ENCODE measurements around the gene LEPROT. TPM values are rescaled to one million over a fixed set of nuclear protein-coding genes. Genes with fewer than 3 reads are reported as not detected.

LEPROT gene
- total and polyA plus RNA-seq, 4 donors: 23.6 to 43.4 (median 36.3) TPM

GRCh38 chr1:65434255-65434654 lies 13.8 kb downstream of the LEPROT start:
- H3K9ac ChIP-seq (ENCODE audit: low read depth in 1 of 2, low read length in 2 of 2): no peak overlapping the region
- no peaks in the 10 kb centered on the region for H3K9me3 ChIP-seq (ENCODE audit: control insufficient read depth in 4 of 4, low read length in 3 of 4)
- TF ChIP-seq YY1 (IDR thresholded peaks at IDR 0.05) (no peak), HNF4A (conservative IDR thresholded peaks at IDR 0.05) (no peak), JUND (IDR thresholded peaks at IDR 0.05) (no peak), MAX (IDR thresholded peaks at IDR 0.05) (no peak), SP1 (IDR thresholded peaks at IDR 0.05) (no peak), ZBTB33 (IDR thresholded peaks at IDR 0.05) (no peak), EGR1 (IDR thresholded peaks at IDR 0.05; ENCODE audit: low read depth in 2 of 2) (no peak), NR2F2 (IDR thresholded peaks at IDR 0.05) (no peak), GABPA (IDR thresholded peaks at IDR 0.05 in 1 of 2, conservative IDR thresholded peaks at IDR 0.05 in 1 of 2) (no peak), FOXA2 (IDR thresholded peaks at IDR 0.05) (no peak), RXRA (IDR thresholded peaks at IDR 0.05) (no peak)
- DNase-seq (ENCODE audit: low spot score): no peak
- H3K36me3 ChIP-seq (ENCODE audit: control insufficient read depth in 4 of 4, insufficient read depth in 3 of 4, low read depth in 1 of 4, low read length in 3 of 4): peaks cover 0 to 22% (median 11%) of the 10 kb centered on the region in 4 donors
- H3K27ac ChIP-seq (ENCODE audit: low read depth in 1 of 2, low read length in 2 of 2): no peak overlapping the region
- no peaks in the 10 kb centered on the region for H3K4me1 ChIP-seq (ENCODE audit: control insufficient read depth in 4 of 4, insufficient read depth in 4 of 4, low read length in 3 of 4)
- H3K4me3 ChIP-seq (ENCODE audit: low read depth in 1 of 3, low read length in 3 of 3): no peak overlapping the region
- no peaks in the 10 kb centered on the region for H3K27me3 ChIP-seq (ENCODE audit: control insufficient read depth in 4 of 4, insufficient read depth in 4 of 4, low read length in 3 of 4)
- 93% methylated on average over 1 of the region's 1 CpG for WGBS

GRCh38 chr1:65434760-65435159 lies 14.3 kb downstream of the LEPROT start:
- Histone ChIP-seq H3K9ac (ENCODE audit: low read depth in 1 of 2, low read length in 2 of 2) (no peak overlapping the region), H3K27me3 (ENCODE audit: control insufficient read depth in 4 of 4, insufficient read depth in 4 of 4, low read length in 3 of 4) (no peaks in the 10 kb centered on the region), H3K4me1 (ENCODE audit: control insufficient read depth in 4 of 4, insufficient read depth in 4 of 4, low read length in 3 of 4) (no peaks in the 10 kb centered on the region), H3K36me3 (ENCODE audit: control insufficient read depth in 4 of 4, insufficient read depth in 3 of 4, low read depth in 1 of 4, low read length in 3 of 4) (peaks cover 0 to 19% (median 9%) of the 10 kb centered on the region in 4 donors), H3K4me3 (ENCODE audit: low read depth in 1 of 3, low read length in 3 of 3) (no peak overlapping the region), H3K9me3 (ENCODE audit: control insufficient read depth in 4 of 4, low read length in 3 of 4) (no peaks in the 10 kb centered on the region), H3K27ac (ENCODE audit: low read depth in 1 of 2, low read length in 2 of 2) (no peak overlapping the region)
- TF ChIP-seq RAD21 (IDR thresholded peaks at IDR 0.05): no peak
- no peak for TF ChIP-seq FOXA2 (IDR thresholded peaks at IDR 0.05)
- TF ChIP-seq GABPA (IDR thresholded peaks at IDR 0.05 in 1 of 2, conservative IDR thresholded peaks at IDR 0.05 in 1 of 2): no peak
- TF ChIP-seq, protein P1, sequence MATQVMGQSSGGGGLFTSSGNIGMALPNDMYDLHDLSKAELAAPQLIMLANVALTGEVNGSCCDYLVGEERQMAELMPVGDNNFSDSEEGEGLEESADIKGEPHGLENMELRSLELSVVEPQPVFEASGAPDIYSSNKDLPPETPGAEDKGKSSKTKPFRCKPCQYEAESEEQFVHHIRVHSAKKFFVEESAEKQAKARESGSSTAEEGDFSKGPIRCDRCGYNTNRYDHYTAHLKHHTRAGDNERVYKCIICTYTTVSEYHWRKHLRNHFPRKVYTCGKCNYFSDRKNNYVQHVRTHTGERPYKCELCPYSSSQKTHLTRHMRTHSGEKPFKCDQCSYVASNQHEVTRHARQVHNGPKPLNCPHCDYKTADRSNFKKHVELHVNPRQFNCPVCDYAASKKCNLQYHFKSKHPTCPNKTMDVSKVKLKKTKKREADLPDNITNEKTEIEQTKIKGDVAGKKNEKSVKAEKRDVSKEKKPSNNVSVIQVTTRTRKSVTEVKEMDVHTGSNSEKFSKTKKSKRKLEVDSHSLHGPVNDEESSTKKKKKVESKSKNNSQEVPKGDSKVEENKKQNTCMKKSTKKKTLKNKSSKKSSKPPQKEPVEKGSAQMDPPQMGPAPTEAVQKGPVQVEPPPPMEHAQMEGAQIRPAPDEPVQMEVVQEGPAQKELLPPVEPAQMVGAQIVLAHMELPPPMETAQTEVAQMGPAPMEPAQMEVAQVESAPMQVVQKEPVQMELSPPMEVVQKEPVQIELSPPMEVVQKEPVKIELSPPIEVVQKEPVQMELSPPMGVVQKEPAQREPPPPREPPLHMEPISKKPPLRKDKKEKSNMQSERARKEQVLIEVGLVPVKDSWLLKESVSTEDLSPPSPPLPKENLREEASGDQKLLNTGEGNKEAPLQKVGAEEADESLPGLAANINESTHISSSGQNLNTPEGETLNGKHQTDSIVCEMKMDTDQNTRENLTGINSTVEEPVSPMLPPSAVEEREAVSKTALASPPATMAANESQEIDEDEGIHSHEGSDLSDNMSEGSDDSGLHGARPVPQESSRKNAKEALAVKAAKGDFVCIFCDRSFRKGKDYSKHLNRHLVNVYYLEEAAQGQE (IDR thresholded peaks at IDR 0.05): no peak
- 91% methylated on average over 3 of the region's 3 CpGs for WGBS
- no peak for DNase-seq (ENCODE audit: low spot score)

GRCh38 chr1:65435987-65436386 lies 15.5 kb downstream of the LEPROT start:
- DNase-seq (ENCODE audit: low spot score): no peak
- Histone ChIP-seq H3K4me3 (ENCODE audit: low read depth in 1 of 3, low read length in 3 of 3) (no peak overlapping the region), H3K27me3 (ENCODE audit: control insufficient read depth in 4 of 4, insufficient read depth in 4 of 4, low read length in 3 of 4) (no peaks in the 10 kb centered on the region), H3K27ac (ENCODE audit: low read depth in 1 of 2, low read length in 2 of 2) (no peak overlapping the region), H3K9me3 (ENCODE audit: control insufficient read depth in 4 of 4, low read length in 3 of 4) (no peaks in the 10 kb centered on the region), H3K9ac (ENCODE audit: low read depth in 1 of 2, low read length in 2 of 2) (no peak overlapping the region), H3K36me3 (ENCODE audit: control insufficient read depth in 4 of 4, insufficient read depth in 3 of 4, low read depth in 1 of 4, low read length in 3 of 4) (peaks cover 0 to 15% (median 5%) of the 10 kb centered on the region in 4 donors), H3K4me1 (ENCODE audit: control insufficient read depth in 4 of 4, insufficient read depth in 4 of 4, low read length in 3 of 4) (no peaks in the 10 kb centered on the region)
- 87% methylated on average over 2 of the region's 2 CpGs for WGBS
- no peak for TF ChIP-seq JUND (IDR thresholded peaks at IDR 0.05)

Measured in liver (tissue), 9 donors.